MCF 10A (cell line): Measurements from ENCODE around the gene LORICRIN. TPM values are rescaled to one million over a fixed set of nuclear protein-coding genes. Genes with fewer than 3 reads are reported as not detected.

Experiments used
- BruUV-seq: library from RNA; stranded (reverse); fragments of 400-500 nt; replicated peaks from 2 replicates; lab custom pipeline; 2021; lab: Mats Ljungman, UMichigan
- CTCF ChIA-PET: fragments of 300-600 bp; sonication (Branson Sonifier 250); formaldehyde crosslinking; extraction: SDS; loops from one replicate; lab custom pipeline; 2021; ENCODE audit warnings: antibody characterized with exemption, inconsistent platforms; lab: Yijun Ruan, JAX
- POLR2A ChIA-PET: fragments of 300-600, 350-650 bp; sonication (Branson Sonifier 250); formaldehyde crosslinking; extraction: SDS; loops from one replicate; lab custom pipeline; 2020; ENCODE audit warnings: antibody characterized with exemption, inconsistent platforms; lab: Yijun Ruan, JAX
- DNase-seq: peaks from one replicate; pipeline ENCODE4 v3.0.0-alpha.2; 2018; ENCODE audit not compliant: unreplicated experiment
- H3K27ac Mint-ChIP-seq: one replicate; pipeline ENCODE4 v1.8.0; 2022; ENCODE audit warnings: mild to moderate bottlenecking, low read depth, mixed read lengths; ENCODE audit not compliant: unreplicated experiment
- H3K27me3 Mint-ChIP-seq: one replicate; pipeline ENCODE4 v1.8.0; 2022; ENCODE audit warnings: mixed read lengths; ENCODE audit not compliant: insufficient read depth, unreplicated experiment
- H3K36me3 Mint-ChIP-seq: one replicate; pipeline ENCODE4 v1.8.0; 2022; ENCODE audit warnings: mild to moderate bottlenecking, moderate library complexity, mixed read lengths; ENCODE audit not compliant: insufficient read depth, unreplicated experiment
- H3K4me1 Mint-ChIP-seq: one replicate; pipeline ENCODE4 v1.8.0; 2022; ENCODE audit warnings: mixed read lengths; ENCODE audit not compliant: insufficient read depth, unreplicated experiment
- H3K4me3 Mint-ChIP-seq: one replicate; pipeline ENCODE4 v1.8.0; 2022; ENCODE audit warnings: mild to moderate bottlenecking, moderate library complexity, mixed read lengths; ENCODE audit not compliant: unreplicated experiment
- H3K9me3 Mint-ChIP-seq: one replicate; pipeline ENCODE4 v1.8.0; 2022; ENCODE audit warnings: mixed read lengths; ENCODE audit not compliant: unreplicated experiment
- intact Hi-C: fragments of 100-400 bp; cut with micrococcal nuclease; formaldehyde crosslinking; loops from 2 replicates; pipeline ENCODE4 v1.14.1; 2022
- total RNA-seq: library from RNA; stranded (reverse); gene quantifications from 2 replicates; pipeline ENCODE4 v1.2.3, GENCODE V29; 2022
- TF ChIP-seq, protein P1 (sequence below): fragments of 200-600 bp; IDR thresholded peaks from one replicate; pipeline ENCODE4 v1.8.0; 2022; ENCODE audit warnings: antibody characterized with exemption, mild to moderate bottlenecking; ENCODE audit not compliant: unreplicated experiment

Gene LORICRIN
- total RNA-seq, 1 experiment from 2014 or later = not detected

DNA sequence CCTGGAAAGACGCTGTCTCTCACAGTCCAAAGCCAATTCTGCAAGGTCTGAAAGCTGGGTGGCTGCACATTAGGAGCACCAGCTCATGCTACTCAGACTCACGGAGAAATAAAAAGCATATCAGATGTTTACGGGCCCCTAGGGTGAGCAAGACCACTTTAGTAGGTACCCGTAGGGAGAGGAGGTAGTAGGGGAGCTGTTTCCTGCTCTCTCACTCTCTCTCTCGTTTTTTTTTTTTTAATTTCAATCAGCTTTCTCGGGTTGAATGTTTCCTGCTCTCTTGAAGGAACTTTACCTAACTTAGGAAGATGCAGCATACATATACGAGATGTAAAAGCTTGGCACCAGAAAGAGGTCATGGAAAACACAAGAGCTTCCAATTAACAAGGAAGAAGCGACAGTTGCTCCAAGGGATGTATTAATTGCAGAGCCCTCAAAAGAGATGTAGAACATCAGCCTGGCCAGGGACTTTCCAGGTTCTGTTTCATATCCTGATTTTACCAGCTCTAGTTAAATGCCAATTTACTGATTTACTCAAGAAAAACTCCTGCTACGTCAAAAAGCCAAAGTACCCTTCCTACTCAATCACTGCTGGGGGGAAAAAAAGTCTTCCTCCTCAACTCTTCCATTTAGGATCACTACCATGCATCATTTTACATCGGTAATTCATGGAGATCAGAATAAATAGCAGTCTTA is 3.1 kb downstream of the LORICRIN start:
- POLR2A ChIA-PET = interaction anchor here (0.6 to 1.6 kb wide), 5 partner anchors 9 to 337 kb away, joined by 3 to 5 read pairs (median 4); partner anchors contain the start of gene PGLYRP3
- TF ChIP-seq, protein P1, sequence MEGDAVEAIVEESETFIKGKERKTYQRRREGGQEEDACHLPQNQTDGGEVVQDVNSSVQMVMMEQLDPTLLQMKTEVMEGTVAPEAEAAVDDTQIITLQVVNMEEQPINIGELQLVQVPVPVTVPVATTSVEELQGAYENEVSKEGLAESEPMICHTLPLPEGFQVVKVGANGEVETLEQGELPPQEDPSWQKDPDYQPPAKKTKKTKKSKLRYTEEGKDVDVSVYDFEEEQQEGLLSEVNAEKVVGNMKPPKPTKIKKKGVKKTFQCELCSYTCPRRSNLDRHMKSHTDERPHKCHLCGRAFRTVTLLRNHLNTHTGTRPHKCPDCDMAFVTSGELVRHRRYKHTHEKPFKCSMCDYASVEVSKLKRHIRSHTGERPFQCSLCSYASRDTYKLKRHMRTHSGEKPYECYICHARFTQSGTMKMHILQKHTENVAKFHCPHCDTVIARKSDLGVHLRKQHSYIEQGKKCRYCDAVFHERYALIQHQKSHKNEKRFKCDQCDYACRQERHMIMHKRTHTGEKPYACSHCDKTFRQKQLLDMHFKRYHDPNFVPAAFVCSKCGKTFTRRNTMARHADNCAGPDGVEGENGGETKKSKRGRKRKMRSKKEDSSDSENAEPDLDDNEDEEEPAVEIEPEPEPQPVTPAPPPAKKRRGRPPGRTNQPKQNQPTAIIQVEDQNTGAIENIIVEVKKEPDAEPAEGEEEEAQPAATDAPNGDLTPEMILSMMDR = no peak
- intact Hi-C loops = no loop called here
- Mint-ChIP-seq H3K4me3 (peak overlapping the region; percentile 64), H3K27me3 (peaks cover 88% of the 10 kb centered on the region), H3K27ac (no peak overlapping the region), H3K4me1 (peaks cover 5% of the 10 kb centered on the region), H3K9me3 (no peaks in the 10 kb centered on the region), H3K36me3 (no peaks in the 10 kb centered on the region)
- no peak for DNase-seq
- no TSS peak for BruUV-seq
- CTCF ChIA-PET = interaction anchor here (0.6 to 2.0 kb wide), 11 partner anchors 11 to 232 kb away, joined by 3 to 9 read pairs (median 4); no protein-coding TSS in a partner anchor

DNA sequence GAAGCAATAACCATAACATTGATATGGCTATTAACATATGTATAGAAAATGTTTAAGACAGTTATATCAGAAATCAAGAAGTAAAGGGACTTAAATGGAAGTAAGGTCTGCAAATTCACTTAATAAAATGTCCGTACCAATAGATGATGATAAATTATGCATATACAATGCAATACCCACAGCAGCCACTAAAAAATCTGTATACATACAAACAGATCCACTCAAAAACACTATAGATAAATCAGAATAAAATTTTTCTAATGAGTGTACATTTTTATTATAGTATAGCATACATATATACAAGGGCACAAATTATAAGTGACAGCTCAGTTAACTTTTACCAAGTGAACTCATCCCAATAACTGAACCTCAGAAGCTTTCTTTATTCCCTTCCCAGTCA is 6.0 kb downstream of the LORICRIN start:
- no TSS peak for BruUV-seq
- Mint-ChIP-seq H3K9me3 (no peaks in the 10 kb centered on the region), H3K27ac (no peak overlapping the region), H3K4me3 (no peak overlapping the region), H3K36me3 (no peaks in the 10 kb centered on the region), H3K27me3 (peaks cover 96% of the 10 kb centered on the region), H3K4me1 (peaks cover 5% of the 10 kb centered on the region)
- DNase-seq = no peak
- intact Hi-C loops = no loop called here
- CTCF ChIA-PET = interaction anchor here (0.6 to 1.3 kb wide), 4 partner anchors 10 to 53 kb away, joined by 3 read pairs; no protein-coding TSS in a partner anchor
- POLR2A ChIA-PET = interaction anchor here (1.0 kb wide), 1 partner anchor 13 kb away, joined by 3 read pairs; no protein-coding TSS in a partner anchor
- TF ChIP-seq, protein P1 = peak; percentile 17

DNA sequence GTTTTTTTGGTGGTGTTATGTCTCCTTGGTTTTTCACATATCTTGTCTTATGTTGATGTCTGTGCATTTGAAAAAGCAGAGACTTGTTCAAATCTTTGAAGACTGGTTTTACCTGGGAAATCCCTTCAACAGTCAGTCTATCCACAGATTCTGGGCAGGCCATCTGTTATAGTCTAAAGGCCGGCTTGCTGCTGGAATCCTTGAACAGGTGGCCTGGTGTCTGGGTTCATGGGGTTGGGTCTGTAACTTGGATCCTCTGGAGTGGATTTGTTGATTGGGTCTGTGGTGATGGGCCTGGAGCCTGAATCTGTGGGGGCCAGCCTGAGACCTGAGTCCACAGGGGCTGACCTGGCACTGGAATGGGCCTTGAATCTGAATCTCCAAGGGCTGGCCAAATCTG is 12.2 kb downstream of the LORICRIN start:
- peaks cover 54% of the 10 kb centered on the region for H3K27me3 Mint-ChIP-seq
- no peaks in the 10 kb centered on the region for H3K4me1 Mint-ChIP-seq
- no peaks in the 10 kb centered on the region for H3K36me3 Mint-ChIP-seq
- H3K4me3 Mint-ChIP-seq = no peak overlapping the region
- no TSS peak for BruUV-seq
- intact Hi-C loops = no loop called here
- POLR2A ChIA-PET = no interaction called here
- H3K27ac Mint-ChIP-seq = no peak overlapping the region
- CTCF ChIA-PET = no interaction called here
- TF ChIP-seq, protein P1 = no peak
- H3K9me3 Mint-ChIP-seq = no peaks in the 10 kb centered on the region
- DNase-seq = no peak

DNA sequence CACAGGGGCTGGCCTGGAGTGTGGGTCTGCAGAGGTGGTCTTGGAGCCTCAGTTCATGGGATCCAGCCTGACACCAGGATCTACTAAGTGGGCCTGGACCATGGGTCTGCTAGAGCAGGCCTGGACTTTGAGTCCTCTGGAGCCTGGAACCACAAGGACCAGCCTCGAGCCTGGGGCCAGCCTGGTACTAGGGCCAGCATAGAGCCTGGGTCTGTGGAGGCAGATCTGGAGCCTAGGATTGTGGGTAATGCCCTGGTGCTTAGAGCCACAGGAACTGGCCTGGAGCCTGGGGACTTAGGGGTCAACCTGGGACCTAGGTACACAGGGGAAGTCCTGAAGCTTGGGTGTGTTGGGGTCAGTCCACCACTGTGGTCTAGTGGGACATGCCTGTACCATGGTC is 12.7 kb downstream of the LORICRIN start:
- Mint-ChIP-seq H3K4me1 (no peaks in the 10 kb centered on the region), H3K4me3 (no peak overlapping the region), H3K9me3 (no peaks in the 10 kb centered on the region), H3K27me3 (peaks cover 49% of the 10 kb centered on the region), H3K36me3 (no peaks in the 10 kb centered on the region), H3K27ac (no peak overlapping the region)
- TF ChIP-seq, protein P1 = no peak
- ChIA-PET CTCF (interaction anchor here (0.9 kb wide), 1 partner anchor 618 kb away, joined by 3 read pairs; no protein-coding TSS in a partner anchor), POLR2A (no interaction called here)
- no TSS peak for BruUV-seq
- intact Hi-C loops = no loop called here
- DNase-seq = no peak
